ENCODE results near the gene KCNIP4.

KCNIP4 gene

DNA sequence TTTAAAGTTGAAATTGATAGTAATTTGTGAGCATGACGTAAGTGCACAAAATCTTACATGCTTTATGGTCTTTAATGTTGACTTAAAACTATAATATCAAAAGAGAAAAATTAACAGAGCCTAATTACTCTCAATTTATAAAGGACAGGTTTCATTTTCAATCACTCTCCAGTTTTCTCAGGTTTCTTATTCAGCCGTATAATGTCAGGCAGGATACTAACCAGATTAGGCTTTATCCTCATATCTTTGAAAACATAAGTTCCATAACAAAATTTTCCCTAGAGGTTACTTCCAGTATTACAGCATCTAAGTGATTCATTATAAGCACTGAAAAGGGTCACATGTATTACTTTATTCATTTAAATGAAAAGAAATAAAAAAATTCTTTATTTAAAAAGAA, 756.2 kb downstream of the KCNIP4 start:
- no peak for TF ChIP-seq CTCF (IDR thresholded peaks at IDR 0.05; ENCODE audit: low read depth, low read length, missing control alignments)
- no peak for DNase-seq (ENCODE audit: extremely low read depth, low read depth)
- no peak overlapping the region for H3K4me3 ChIP-seq (replicated peaks; ENCODE audit: low read depth, low read length)

DNA sequence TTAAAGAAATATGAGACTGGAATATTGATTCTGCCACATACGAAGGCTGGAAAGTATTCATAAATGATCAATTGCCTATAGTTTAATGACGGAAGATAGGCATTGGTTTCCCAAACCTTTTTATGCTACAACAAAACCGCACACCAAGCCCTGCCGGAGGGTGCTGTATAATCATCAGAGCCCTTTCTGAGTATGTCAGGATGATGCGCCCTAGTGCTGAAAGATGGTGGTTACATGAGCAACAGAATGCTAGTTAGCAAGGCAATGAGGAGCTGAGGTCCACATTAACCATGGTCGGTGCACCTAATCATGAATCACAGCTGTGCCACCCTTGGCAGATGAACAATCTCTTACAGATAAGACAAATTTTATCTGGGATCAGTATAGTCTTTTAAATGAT, 757.3 kb downstream of the KCNIP4 start:
- no peak for DNase-seq (ENCODE audit: extremely low read depth, low read depth)
- H3K4me3 ChIP-seq (replicated peaks; ENCODE audit: low read depth, low read length): no peak overlapping the region

DNA sequence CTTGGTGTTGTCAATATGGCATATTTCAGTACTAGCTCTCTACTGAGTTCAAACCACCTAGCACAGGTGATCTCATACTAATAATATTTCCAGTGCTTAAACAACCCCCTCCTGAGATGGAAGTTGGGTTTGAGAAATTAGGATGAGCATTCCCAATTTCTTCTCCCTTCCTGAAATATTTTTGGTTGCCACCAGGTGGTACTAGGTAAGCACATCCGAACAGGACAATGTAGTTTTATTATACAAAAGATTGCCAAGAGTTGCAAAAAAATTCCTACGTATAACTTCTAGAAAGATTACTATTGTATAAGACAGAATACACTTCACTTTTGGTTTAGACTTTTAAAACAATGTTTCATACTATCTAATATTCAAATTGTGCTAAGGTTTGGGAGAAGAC, 763.8 kb downstream of the KCNIP4 start:
- H3K4me3 ChIP-seq (replicated peaks; ENCODE audit: low read depth, low read length): no peak overlapping the region
- TF ChIP-seq CTCF (IDR thresholded peaks at IDR 0.05; ENCODE audit: low read depth, low read length, missing control alignments): no peak
- DNase-seq (ENCODE audit: extremely low read depth, low read depth): no peak

More for the DNA sequence above, 757.3 kb downstream of the KCNIP4 start:
- TF ChIP-seq CTCF (IDR thresholded peaks at IDR 0.05; ENCODE audit: low read depth, low read length, missing control alignments): no peak

DNA sequence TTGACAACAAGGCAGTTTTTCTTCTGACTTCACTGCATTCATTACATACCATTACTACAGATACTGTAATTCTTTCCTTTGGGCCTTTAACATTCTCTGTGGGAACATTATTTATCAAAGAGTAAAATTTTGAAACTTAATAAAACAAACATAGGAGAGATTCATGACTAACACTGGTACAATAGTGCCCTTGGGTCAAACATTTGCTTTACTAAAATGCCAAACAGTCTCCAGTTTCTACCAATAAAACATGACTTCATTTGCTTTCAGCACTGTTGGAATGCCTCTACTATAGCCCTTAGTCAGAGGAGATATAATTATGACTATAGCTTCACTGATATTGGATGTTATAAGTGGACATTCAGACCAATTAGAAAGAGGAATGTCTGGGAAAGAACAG, 766.9 kb downstream of the KCNIP4 start:
- no peak overlapping the region for H3K4me3 ChIP-seq (replicated peaks; ENCODE audit: low read depth, low read length)
- no peak for DNase-seq (ENCODE audit: extremely low read depth, low read depth)
- no peak for TF ChIP-seq CTCF (IDR thresholded peaks at IDR 0.05; ENCODE audit: low read depth, low read length, missing control alignments)

GRCh38 chr4:21177871-21178270, 770.7 kb downstream of the KCNIP4 start:
- TF ChIP-seq CTCF (IDR thresholded peaks at IDR 0.05; ENCODE audit: low read depth, low read length, missing control alignments): no peak
- DNase-seq (ENCODE audit: extremely low read depth, low read depth): no peak
- H3K4me3 ChIP-seq (replicated peaks; ENCODE audit: low read depth, low read length): no peak overlapping the region

GRCh38 chr4:21177092-21177491, 771.5 kb downstream of the KCNIP4 start:
- no peak for DNase-seq (ENCODE audit: extremely low read depth, low read depth)
- no peak for TF ChIP-seq CTCF (IDR thresholded peaks at IDR 0.05; ENCODE audit: low read depth, low read length, missing control alignments)
- no peak overlapping the region for H3K4me3 ChIP-seq (replicated peaks; ENCODE audit: low read depth, low read length)

GRCh38 chr4:21167711-21168110, 780.9 kb downstream of the KCNIP4 start:
- no peak for TF ChIP-seq CTCF (IDR thresholded peaks at IDR 0.05; ENCODE audit: low read depth, low read length, missing control alignments)
- DNase-seq (ENCODE audit: extremely low read depth, low read depth): no peak

More at GRCh38 chr4:21167711-21168110, 780.9 kb downstream of the KCNIP4 start:
- no peak overlapping the region for H3K4me3 ChIP-seq (replicated peaks; ENCODE audit: low read depth, low read length)
